ENCODE measurements around the gene RHBDD1.

The RHBDD1 gene

DNA sequence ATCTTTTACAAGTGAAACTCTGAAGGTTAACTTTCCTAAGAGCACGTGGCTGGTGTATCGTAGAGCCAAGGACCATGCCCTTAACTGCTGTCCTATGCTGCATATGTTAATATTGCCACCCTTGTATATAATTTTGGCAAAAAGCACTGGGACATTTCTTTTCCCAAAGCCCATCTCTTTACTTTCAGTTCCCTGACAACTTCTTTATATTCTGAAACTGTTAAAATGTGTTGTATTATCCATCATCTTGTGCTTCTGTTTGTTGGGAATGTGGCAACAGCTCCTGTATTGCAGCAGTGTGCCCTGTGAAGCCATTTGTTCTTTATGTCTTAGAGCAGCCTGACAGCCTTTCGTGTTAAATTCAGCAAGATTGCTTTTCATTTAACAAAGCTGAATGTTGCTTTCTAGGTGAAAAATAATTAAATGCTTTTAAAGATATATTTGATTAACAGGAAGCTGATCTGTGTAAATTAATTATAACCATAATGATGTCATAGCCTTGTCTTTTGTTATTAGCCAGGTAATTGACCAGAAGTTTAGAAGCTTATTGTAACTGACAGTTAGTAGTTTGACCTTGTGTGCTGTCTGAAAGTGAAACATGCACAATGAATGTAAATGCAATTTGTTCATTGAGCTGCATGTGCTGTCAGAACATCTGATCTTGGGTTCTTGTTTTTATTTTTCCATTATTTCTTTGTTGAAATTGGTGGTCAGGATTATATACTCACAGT is 9.7 kb downstream of the RHBDD1 start:
- DNase-seq (ENCODE audit: low read depth): no peak

DNA sequence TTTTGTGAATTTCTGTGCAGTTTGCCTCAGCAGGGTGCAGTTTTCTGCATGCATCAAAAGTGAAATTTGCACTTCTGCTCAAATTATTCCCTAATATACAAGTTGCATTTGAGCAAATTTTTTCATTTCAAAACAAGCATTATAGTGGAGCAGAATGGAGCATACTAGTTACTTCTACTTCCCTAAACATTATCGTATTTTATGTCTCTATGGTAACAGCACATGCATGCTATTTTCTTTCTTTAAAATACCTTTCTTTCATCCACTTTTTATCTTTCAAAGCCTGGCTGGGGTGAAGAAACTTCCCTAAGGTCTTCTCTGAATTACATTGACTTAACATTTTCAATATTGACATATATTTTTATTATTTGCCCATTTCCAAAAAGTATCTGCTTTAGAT is 11.2 kb downstream of the RHBDD1 start:
- DNase-seq (ENCODE audit: low read depth): no peak

DNA sequence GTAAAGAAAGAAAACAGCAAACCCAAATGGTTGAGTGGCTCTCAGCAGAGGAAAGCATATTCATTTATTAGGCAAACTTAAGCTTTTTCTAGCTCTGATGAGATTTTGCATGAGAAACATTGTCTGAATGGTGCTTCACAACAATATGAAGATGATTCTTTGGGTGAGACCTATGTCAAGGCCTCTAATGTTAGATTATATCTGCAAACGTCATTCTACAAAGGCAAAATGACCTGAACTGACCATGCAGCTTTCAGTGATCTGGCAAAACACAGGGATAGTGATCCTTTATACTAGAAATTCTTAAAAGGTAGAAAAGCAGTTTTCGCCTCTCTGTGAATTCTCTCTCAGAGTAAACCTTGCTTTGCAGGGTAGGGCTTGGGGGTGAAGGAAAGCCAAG is 11.7 kb downstream of the RHBDD1 start:
- DNase-seq (ENCODE audit: low read depth): no peak

DNA sequence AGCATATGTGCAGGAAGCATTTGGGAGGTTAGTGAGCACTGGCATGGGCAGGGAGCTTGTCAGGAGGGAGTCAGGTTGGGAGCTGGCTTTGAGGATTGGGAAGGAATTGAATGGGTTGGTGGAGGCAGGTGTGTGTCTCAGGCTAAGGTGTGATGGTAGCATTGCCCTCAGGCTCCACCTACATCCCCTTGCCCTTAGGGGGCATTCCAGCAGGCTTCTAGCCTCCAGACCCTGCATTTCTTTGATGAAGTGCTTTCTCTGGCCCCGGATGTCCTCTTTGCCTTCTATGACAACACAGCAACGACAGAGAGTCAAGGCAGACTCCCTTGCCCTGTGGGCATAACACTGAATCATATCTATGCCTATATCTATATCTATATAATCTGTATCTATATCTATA is 13.5 kb downstream of the RHBDD1 start:
- no peak for DNase-seq (ENCODE audit: low read depth)

DNA sequence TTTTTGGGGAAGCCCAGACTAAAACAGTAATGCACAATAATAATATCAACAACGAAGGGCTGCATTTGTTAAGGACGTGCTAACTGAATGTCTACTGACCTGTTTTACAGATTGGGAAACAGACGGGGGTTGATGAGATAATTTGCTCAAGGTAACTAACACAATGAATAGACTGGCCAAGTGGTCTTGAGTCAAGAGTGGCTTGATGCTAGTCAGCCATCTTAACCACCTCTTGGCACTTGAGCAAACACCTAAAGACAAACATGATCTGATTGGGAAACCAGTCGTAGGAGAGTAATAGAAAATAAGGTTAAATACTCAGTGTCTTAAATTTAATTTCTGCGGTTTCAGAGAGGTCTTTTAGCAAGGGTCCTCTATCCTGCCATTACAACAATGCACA is 14.2 kb downstream of the RHBDD1 start:
- DNase-seq (ENCODE audit: low read depth): no peak

DNA sequence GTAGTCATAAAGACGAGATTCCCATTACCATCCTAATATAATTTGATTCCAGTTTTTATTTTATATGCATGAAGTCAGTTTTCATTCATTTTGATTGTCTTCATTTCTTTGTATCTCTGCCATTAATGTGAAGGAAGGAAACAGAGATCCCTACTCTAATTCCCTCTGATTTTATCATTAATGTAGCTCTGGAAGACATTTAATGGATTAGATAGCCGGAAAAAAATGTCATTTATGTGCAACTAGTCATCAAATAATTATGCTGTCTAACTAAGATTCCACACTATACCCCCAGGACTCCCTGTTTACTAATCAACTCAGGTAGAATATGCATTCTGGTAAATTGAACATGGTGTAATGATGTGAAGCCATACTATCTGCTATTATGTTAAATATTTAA is 19.9 kb downstream of the RHBDD1 start:
- no peak for DNase-seq (ENCODE audit: low read depth)

DNA sequence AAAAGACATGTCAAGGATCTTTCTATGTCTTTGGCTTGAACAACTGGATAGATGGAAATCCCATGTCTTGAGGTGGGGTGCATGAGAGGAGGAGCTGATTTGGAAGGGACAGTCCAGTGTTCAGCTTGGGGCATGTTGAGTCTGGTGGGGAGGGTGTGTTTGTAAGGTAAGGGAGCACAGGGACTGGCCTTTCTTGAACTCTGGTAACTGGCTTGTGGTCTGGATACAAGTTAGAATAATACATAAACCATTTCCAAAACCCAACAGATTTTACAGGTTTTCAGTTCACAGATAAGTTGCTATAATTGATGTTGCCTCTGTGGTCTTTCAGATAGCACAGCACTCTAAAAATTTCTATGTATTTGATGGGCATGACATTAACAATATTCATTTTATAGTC is 24.2 kb downstream of the RHBDD1 start:
- no peak for DNase-seq (ENCODE audit: low read depth)

DNA sequence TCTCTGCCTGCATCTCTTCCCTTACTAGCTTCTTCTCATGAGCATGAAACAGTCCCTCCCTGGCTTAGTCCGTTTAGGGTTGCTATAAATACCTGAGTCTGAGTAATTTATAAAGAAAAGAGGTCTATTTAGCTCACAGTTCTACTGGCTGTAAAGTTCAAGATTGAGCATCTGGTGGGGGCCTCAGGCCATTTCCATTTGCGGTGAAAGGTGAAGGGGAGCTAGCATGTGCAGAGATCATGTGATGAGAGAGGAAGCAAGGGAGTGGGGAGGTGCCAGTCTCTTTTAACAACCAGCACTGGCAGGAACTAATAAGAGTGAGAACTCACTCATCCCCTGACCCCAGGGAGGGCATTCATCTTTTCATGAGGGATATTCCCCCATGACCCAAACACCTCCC is 26.8 kb downstream of the RHBDD1 start:
- no peak for DNase-seq (ENCODE audit: low read depth)

DNA sequence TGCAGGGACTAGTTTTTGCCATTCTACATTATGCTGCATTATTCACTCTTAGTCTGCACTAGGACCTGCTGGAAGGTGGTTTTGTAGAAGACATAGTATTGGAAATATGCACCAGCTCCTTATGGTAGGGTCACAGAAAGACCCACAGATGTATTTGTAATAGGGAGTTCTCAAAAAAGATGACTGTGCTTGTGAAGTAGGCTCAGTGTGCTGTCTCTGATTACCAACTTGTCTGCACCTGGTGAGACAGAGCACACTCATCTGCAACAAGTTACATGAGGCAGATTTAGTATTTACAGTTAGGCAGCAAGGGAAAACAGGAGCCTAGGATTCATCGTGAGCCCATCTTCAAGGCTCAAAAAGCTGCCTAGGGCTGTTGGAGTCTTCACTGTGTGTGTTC is 29.4 kb downstream of the RHBDD1 start:
- DNase-seq (ENCODE audit: low read depth): no peak

DNA sequence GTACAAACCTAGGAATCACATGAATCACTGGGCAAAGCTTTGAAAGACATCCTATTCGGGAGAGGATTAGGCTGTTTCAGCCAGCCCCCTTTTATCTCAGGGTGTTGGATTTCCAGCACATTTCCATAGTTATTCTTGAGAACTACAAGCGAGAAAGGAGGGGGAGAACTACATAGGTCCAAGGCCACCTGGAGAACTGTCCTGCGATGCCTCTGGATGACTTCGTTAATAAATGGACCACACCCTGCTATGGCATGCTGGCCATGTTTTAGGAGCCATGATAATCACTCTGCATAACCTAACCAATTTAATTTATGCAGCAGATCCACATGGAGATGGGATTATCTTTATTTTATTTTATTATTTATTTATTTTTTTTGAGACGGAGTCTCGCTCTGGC is 29.9 kb downstream of the RHBDD1 start:
- DNase-seq (ENCODE audit: low read depth): no peak

DNA sequence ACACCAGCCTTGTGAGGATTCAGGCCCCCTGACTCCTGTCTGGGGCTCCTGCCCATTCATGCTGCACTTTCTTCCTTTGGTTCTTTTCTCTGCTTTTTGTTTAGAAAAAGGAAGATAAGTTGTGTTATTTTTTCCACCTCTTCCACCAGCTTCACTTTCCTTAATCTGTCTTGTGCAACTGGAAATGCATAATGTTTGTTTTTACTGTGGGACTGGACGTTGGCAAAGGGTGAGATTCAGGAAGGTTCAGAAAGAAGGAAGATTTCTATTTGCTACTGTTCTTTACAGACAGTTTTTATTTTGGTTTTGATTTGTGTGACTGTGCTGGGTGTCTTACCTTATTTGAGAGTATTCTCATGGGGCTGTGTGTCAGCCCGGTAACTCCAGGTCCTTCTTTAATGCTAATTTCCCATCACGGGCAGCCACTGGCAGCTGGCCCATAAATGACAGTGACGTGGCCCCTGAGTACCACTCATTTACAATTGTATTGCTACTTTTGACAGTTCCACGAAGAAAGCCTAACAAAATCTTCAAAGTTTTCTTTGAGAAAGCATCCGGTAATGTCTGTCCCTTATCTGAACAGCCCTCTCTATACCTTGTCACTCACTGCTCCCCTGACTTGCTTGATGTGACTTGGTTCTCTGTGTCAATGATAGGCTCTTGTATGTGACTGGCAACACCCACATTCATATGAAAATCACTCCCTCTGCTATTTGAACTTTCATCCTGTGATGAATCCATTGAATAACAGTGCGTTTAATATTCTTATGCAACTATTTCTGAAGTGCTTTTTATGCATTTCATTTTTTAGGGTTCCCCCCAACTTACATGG is 32.7 kb downstream of the RHBDD1 start:
- no peak for DNase-seq (ENCODE audit: low read depth)

DNA sequence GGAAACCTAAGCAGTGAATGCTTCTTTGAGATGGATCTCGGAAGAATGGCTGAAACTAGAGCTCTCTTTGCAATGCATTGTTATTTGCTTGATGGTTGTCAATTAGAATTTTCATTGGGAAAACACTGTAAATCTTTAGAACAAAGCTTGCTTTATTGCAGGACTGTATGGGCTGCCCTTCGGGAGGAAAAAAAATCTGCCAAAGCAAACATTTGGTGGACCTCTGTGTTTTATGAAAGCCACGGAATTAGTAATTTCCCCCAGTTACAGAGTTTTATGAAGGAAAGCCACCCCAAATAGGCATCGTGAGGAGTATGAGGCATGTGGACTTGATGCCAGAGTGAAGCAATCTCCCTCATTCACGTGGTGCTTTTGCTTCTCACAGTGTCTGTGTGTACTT is 33.5 kb downstream of the RHBDD1 start:
- DNase-seq (ENCODE audit: low read depth): no peak

DNA sequence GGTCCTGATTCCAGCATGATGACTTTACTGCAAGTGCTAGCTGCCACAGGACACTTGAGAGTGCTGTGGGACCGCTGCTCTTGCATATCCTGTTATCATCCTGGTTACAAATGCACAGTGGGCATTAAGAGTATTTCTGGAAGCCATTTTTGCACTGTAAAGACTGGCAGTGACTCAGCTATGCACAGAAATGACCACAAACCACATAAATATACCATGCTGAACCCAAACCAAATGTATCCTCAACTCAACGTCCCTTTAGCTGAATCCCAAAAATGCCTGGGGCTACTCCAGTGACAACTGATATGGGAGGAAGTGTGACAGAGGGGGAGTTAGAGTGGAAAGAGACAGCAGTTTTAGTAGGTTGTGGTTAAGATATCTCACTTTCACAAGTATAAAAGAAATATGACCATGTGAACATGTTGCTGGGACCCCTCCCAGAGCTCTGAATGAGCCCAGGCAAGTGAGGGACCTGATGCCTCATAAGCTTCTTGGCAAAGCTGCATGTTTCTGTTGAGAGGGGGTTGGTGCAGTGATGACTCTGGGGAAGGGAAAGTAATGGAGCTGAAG is 37.3 kb downstream of the RHBDD1 start:
- DNase-seq (ENCODE audit: low read depth): no peak

DNA sequence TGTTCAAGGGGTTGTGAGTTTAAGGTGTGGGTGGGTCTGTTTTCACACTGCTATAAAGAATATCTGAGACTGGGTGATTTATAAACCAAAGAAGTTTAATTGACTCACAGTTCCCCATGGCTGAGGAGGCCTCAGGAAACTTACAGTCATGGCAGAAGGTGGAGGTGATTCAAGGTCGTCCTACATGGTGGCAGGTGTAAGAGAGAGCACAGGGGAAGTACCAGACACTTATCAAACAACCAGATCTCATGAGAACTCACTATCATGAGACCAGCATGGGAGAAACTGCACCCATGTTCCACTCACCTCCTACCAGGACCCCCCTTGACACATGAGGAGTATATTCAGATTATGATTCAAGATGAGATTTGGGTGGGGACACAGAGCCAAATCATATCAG is 38.0 kb downstream of the RHBDD1 start:
- no peak for DNase-seq (ENCODE audit: low read depth)

DNA sequence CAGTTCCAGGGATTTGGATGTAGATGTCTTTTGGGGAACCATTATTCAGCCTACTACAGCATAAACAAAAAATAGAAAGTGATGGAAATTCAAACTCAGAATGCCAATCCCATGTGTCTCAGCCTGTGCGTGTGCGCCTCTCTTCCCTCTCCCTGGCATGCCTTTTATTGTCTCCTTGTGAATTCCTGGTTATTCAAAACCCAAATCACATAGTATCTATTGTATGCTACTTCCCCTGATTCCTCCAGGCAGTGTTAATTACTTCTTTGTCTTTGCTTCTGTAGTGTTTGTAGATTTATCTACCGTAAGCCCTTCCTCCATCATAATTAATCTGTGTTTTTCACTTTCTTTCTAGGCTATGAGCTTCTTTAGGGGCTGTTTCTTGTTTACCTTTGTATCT is 38.9 kb downstream of the RHBDD1 start:
- DNase-seq (ENCODE audit: low read depth): no peak

DNA sequence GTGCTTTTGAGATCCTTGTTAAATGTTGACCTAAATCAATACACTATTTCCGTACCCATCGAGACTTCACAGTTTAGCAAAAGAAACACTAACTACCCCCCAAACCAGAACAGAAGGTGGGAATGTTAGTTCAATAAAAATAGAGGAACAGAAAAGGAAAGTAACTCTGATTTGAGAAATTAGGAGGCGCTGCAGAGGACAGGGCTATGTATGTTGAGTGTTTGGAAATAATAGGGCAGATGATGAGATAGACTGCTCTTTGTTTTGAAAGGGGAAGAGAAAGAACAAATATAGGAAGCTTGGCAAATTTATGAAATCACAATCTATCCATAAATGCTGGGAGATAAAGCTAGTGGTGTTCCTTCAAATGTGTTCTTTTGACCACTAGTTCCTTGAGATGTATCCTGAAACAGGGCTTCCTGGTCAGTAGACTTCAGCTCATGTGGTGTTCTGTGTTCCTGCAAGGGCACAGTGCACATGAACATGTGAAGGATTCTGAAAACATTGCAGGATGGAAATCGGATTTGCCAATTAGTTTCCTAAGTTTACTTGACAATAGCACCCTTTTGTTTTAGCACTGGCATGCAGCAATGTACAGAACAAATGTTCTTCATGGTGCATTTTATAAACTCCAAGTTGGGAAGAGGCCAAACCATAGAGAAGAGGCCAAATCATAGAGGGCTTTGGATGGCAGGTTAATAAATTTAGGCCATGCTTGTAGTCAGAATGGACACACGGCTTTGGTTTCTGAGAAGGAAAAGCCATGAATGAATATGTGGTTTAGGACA is 39.8 kb downstream of the RHBDD1 start:
- no peak for DNase-seq (ENCODE audit: low read depth)

DNA sequence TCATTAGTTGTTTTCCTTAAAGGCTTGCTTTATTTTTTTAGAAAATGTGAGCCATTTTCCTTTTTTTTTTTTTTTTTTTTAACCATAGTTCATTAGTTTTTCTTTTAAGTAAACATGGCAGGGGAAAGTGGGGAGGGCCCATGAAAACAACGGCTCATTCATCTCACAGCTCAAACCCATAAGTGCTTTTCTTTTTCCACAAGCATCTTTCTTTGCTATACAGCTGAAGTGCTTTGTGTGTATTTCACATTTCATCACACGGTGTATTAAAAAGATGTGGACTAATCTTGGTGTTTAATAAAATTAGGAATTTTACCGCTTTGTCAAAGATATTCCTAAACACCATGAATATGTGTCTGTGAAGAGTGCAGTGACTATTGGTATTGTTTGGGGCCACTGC is 41.6 kb downstream of the RHBDD1 start:
- DNase-seq (ENCODE audit: low read depth): no peak

DNA sequence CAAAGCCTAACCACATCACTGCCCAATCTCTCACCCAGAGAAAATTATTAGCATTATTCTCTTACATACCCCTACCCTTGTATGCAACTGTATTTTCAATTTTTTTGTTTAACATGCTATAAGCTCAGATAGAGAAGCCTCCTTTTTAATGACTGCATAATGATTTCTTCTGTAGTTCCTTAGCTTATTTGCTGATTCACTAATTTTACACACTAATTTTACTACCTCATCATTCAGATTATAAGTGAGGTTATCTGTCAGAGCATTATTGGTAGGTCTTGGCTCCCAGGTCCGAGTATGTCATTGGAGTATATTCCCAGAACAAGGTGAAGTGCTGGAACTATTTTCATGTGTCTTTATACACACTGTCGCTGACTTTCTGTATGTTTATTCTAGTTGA is 45.4 kb downstream of the RHBDD1 start:
- DNase-seq (ENCODE audit: low read depth): no peak

DNA sequence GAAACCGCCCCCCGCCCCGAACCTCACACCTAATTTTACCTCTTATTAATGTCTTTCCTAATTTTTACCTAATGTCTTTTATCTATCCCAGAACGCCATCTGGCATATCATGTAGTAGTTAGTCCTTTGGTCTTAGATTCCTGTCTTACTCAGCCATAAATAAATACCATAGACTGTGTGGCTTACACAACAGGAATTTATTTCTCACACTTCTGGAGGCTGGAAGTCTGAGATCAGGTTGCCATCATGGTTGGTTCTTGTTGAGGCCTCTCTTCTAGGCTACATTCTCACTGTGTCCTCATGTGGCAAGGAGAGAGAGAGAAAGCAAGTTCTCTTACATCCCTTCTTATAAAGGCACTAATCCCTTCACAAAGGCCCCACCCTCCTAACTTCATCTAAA is 46.8 kb downstream of the RHBDD1 start:
- DNase-seq (ENCODE audit: low read depth): no peak

DNA sequence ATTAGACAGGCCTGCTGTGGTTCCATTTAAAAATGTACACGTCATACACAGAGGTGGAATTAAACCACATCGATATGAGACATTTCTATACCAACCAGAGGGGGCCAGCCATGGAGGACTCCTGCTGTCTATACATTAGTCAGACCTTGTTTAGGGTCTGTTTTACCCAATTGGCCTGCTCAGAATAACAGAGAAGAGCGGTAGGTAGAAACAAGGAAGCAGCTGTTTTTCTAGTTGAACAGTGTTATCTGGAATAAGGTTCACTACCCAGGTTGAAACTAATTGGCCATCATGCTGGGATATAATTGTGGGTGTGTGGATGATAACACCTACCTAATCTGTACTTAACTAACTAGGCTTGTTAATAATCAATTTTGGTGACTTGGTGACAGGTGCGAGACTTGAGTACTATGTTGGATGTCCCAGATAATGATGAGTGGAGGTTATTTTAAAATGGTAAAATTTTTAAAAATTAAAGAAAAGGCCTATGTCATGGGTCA is 47.5 kb downstream of the RHBDD1 start:
- no peak for DNase-seq (ENCODE audit: low read depth)

DNA sequence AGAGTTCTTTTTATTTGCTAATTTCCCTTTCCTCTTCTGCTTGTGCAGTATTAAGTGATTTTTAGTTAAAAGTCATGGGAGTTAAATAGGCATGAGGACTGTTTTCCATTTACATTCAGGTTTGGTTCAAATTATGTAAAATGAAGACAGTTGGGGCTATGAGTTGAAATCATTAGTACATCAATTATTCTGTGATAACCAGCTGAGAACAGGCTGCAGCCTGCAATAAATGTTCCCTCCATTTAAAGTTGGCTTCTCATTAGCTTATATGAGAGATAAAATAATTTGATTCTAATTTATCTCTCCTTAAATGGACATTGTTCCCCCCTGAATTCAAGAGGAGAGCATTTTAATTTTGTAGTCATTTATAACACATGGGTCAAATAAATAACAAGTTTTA is 48.3 kb downstream of the RHBDD1 start:
- no peak for DNase-seq (ENCODE audit: low read depth)

DNA sequence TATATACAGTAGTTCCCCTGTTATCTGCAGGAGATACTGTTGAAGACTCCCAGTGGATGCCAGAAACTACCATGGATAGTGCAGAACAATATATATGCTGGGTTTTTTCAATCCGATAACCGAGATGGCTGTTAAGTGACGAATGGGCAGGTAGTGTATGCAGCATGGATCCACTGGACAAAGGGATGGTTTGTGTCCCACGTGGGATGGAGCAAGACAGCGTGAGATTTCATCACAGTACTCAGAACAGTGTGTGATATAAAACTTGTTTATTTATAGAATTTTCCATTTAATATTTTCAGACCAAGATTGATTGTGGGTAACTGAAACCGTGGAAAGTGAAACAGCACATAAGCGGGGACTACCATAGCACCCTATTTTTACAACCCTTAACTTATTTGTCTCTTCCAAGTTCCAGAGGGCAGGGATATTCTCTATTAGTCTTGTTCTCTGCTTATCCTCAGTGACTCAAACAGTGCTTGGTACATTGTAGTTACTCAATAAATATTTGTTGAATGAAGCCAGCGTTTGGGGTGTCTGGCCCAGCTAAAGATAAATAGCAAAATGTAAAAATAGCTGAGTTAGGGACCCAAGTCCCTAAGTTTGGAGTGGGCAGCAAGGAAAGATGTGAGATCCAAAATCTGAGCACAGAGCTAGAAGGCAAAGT is 50.0 kb downstream of the RHBDD1 start:
- no peak for DNase-seq (ENCODE audit: low read depth)

Data from stimulated activated CD8-positive, alpha-beta memory T cell treated with anti-CD3 and anti-CD28 coated beads, Interleukin-15, amount 100 ng/mL, for 1 hour (primary cell).